GM12872 (cell line): ENCODE results near the gene C5orf58.

Experiments
- CTCF ChIP-seq: IDR thresholded peaks from 3 replicates; pipeline ENCODE4 v1.5.1; 2011; ENCODE audit warnings: low read depth, mild to moderate bottlenecking, low read length, moderate library complexity; ENCODE audit not compliant: insufficient read depth

The C5orf58 gene

GRCh38 chr5:170211575-170212334 lies 21.0 kb upstream of the C5orf58 start:
- TF ChIP-seq CTCF: no peak

GRCh38 chr5:170216257-170216864 lies 16.4 kb upstream of the C5orf58 start:
- TF ChIP-seq CTCF: peak; percentile 58

- no peak for TF ChIP-seq CTCF
Measured at GRCh38 chr5:170217831-170218230, 15.0 kb upstream of the C5orf58 start.

- no peak for TF ChIP-seq CTCF
Measured at GRCh38 chr5:170218726-170219125, 14.1 kb upstream of the C5orf58 start.

- no peak for TF ChIP-seq CTCF
Measured at GRCh38 chr5:170219615-170220014, 13.2 kb upstream of the C5orf58 start.

- TF ChIP-seq CTCF: no peak
Measured at GRCh38 chr5:170220191-170220590, 12.6 kb upstream of the C5orf58 start.

- TF ChIP-seq CTCF: 0 out of 3 replicates have a peak, but pooled peaks have one; percentile 13
Measured at GRCh38 chr5:170221327-170221741, 11.5 kb upstream of the C5orf58 start.
